C4-2B (cell line): ENCODE results near the gene SLC35F3.

Experiments used
- CTCF ChIP-seq: fragments of 450-650 bp; conservative IDR thresholded peaks from 2 replicates; pipeline ENCODE4 v1.5.1; 2017; ENCODE audit warnings: mild to moderate bottlenecking
- ZFX ChIP-seq: fragments of 450-650 bp; IDR thresholded peaks from 2 replicates; pipeline ENCODE4 v1.6.1; 2017

GRCh38 chr1:234103198-234103597 lies 198.7 kb downstream of the SLC35F3 start:
- TF ChIP-seq CTCF = no peak
- no peak for TF ChIP-seq ZFX
